Endothelial cell of umbilical vein (primary cell): ENCODE measurements around the gene AGAP4.
"Not testable (repeated sequence)": the region's sequence is repeated elsewhere in the genome, so short reads cannot be mapped to it uniquely, and the experiment has no call there.

ENCODE experiments used
- EZH2 ChIP-seq: IDR thresholded peaks from 2 replicates; pipeline ENCODE4 v1.6.1; 2012; ENCODE audit warnings: borderline replicate concordance, low read depth, mild to moderate bottlenecking, moderate library complexity, low read length, inconsistent platforms; ENCODE audit not compliant: severe bottlenecking
- GATA2 ChIP-seq: IDR thresholded peaks from 2 replicates; pipeline ENCODE4 v1.7.0; 2011; ENCODE audit warnings: low read depth, mild to moderate bottlenecking, moderate library complexity, mixed read lengths, low read length; ENCODE audit not compliant: insufficient read length, insufficient read depth
- JUN ChIP-seq: IDR thresholded peaks from 2 replicates; pipeline ENCODE4 v1.6.1; 2011; ENCODE audit warnings: borderline replicate concordance, low read depth; ENCODE audit not compliant: insufficient read length, insufficient read depth
- MYC ChIP-seq: IDR thresholded peaks from one replicate; pipeline ENCODE4 v1.6.1; 2011; ENCODE audit warnings: mild to moderate bottlenecking, low read depth, low read length
- POLR2A ChIP-seq: IDR thresholded peaks from 2 replicates; pipeline ENCODE4 v1.6.1; 2012; ENCODE audit warnings: low read depth, mild to moderate bottlenecking, control low read depth, low read length
- POLR2AphosphoS5 ChIP-seq: IDR thresholded peaks from 2 replicates; pipeline ENCODE4 v1.6.1; 2012; ENCODE audit warnings: low read depth, mild to moderate bottlenecking, control low read depth, low read length, moderate library complexity; ENCODE audit not compliant: insufficient read depth
- TF ChIP-seq, protein P1 (sequence below), 2 donors: IDR thresholded peaks; 1 replicate in 1 of 2; 2 replicates in 1 of 2; pipeline ENCODE4 v1.5.1; 2011; ENCODE audit warnings: low read length in 2 of 2, mild to moderate bottlenecking in 2 of 2, moderate library complexity in 2 of 2, control low read depth in 1 of 2, inconsistent platforms in 1 of 2, low read depth in 1 of 2; ENCODE audit not compliant: insufficient read depth in 1 of 2; ENCODE audit errors: extremely low read depth in 1 of 2
- TF ChIP-seq, protein P2 (sequence below): IDR thresholded peaks from 2 replicates; pipeline ENCODE4 v1.6.1; 2011; ENCODE audit not compliant: insufficient read depth, insufficient read length

DNA sequence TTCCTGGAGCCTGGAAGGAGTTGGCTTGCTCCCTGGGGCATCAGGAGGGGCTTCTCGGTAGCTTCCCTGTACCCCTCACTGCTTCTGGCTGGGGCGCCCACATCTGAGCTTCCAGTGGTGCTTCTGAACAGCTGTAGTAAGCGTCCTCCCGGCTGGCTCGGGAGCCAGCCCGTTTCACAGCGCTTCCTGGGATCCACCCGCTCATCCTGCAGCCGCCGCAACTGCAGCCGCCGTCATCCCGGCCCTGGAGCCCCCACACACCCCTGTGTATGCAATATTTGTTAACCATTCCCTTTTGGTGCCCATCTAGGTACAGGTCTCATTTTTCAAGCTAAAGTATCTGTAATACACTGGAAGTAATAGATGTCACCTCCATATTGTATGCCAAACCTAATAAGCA lies 34.3 kb downstream of the AGAP4 start:
- not testable (repeated sequence) for TF ChIP-seq POLR2A, EZH2, POLR2AphosphoS5, JUN, GATA2, MYC
- TF ChIP-seq, protein P1, sequence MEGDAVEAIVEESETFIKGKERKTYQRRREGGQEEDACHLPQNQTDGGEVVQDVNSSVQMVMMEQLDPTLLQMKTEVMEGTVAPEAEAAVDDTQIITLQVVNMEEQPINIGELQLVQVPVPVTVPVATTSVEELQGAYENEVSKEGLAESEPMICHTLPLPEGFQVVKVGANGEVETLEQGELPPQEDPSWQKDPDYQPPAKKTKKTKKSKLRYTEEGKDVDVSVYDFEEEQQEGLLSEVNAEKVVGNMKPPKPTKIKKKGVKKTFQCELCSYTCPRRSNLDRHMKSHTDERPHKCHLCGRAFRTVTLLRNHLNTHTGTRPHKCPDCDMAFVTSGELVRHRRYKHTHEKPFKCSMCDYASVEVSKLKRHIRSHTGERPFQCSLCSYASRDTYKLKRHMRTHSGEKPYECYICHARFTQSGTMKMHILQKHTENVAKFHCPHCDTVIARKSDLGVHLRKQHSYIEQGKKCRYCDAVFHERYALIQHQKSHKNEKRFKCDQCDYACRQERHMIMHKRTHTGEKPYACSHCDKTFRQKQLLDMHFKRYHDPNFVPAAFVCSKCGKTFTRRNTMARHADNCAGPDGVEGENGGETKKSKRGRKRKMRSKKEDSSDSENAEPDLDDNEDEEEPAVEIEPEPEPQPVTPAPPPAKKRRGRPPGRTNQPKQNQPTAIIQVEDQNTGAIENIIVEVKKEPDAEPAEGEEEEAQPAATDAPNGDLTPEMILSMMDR (IDR thresholded peaks at IDR 0.05; ENCODE audit: extremely low read depth in 1 of 2, insufficient read depth in 1 of 2, low read depth in 1 of 2, low read length in 2 of 2): not testable (repeated sequence)
- TF ChIP-seq, protein P2, sequence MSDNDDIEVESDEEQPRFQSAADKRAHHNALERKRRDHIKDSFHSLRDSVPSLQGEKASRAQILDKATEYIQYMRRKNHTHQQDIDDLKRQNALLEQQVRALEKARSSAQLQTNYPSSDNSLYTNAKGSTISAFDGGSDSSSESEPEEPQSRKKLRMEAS: not testable (repeated sequence)
